ENCODE data around the gene ZC2HC1C.
A peak's percentile ranks its signal among the peaks of the same experiment; 100 is the strongest.
"Not testable (repeated sequence)": the region's sequence is repeated elsewhere in the genome, so short reads cannot be mapped to it uniquely, and the experiment has no call there.

The ZC2HC1C gene

DNA sequence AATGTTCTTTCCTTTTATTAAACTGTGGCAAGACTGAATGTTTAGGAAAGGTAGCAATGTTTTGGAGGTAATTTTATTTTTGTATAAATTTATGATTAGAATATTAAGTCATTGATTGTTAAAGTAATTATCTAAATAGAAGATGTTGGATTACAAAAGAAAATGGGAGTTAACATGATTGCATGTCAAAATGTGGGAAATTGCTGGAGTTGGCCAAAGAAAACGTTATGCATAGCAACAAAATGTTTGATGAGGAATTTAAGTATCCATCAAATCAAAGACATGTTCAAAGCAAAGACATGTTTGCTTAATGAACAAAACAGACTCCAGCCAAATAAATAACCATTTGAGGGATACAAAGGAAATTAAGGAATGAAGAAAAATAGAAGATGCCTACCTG is 15.0 kb upstream of the ZC2HC1C start:
- no peak for DNase-seq

DNA sequence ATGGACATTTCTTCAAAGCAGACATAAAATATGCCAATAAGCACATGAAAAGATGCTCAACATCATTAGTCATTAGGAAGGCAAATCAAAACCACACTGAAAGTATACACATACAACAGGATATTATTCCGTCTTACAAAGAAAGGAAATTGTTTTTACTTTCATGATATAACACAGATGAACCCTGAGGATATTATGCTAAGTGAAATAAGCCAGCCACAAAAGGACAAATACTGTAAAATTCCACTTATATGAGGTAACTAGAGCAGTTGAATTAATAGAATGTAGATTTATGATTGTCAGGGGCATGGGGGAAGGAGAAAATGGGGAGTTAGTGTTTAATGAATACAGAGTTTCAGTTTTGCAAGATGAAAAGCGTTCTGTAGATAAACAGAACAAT is 9.8 kb upstream of the ZC2HC1C start:
- no peak for DNase-seq

DNA sequence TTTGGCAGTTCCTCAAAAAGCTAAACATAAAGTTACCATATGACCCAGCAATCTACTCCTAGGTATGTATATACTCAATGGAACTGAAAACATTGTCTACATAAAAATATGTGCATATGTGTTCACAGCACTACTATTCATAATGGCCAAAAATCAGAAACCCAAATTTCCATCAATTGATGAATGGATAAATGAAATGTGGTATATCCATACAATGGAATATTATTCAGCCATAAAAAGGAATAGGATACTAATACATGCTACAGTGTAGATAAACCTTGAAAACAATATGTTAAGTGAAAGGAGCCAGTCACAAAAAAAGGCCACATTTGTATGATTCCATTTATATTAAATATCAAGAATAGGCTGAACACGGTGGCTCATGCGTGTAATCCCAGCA is 9.0 kb upstream of the ZC2HC1C start:
- DNase-seq = no peak

DNA sequence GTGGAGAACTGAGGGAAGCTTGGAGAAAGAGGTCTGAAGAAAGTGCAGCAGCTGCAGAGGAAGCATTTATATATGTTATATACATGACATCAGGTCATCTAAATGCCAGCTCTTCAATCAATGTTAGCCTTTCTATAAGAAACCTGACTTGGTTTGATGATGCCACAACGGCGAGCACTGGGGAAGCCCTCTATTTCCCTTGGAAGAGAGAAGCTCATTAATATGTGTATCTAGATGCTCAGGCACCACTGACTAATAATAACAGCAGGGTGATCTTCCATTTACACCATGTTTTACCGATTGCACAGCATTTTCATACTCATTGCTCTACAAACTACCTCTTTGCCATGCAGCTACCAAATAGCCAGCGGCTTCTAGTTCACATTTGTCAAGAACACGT is 6.4 kb upstream of the ZC2HC1C start:
- no peak for DNase-seq

DNA sequence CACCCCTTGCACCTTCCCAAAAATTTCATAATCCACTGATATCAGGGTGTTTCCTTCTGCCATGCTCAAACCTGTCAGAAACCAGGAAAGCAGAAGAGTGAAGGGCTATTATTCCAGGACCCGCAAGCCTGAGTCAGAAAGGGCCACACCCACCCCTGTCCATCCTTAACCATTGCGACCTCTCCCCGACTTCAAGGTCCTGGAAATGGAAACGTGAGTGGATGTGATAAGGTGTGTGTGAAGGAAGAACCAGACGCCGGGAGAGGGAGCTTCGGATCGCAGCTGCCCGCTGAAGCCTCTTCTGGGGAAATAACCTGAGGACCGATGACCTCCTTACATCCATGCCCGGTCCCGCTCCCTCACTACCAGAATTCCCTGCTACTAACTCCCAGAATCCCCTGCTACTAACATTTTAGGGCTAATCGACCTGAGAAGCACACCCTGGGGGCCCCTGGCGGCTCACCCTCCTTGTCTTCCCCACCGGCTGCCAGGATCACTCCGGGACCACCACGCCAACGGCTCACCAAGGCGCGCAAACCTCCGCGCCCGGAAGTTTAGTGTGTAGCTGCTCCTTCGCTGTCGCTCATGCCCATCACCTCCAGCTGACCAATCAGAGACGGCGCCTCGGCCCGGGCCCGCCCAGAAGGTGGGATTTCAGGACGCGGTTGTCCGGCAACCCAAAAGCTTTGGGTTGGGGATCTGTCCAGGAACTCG is 5.8 kb upstream of the ZC2HC1C start, which contains the start of gene ACYP1:
TSS of gene ACYP1 (minus strand) at position 534 of the 714 bp plus-strand sequence. CDS start at position 63, 471 bp downstream.
- peak; percentile 92 to 95 (median 94) for DNase-seq

DNA sequence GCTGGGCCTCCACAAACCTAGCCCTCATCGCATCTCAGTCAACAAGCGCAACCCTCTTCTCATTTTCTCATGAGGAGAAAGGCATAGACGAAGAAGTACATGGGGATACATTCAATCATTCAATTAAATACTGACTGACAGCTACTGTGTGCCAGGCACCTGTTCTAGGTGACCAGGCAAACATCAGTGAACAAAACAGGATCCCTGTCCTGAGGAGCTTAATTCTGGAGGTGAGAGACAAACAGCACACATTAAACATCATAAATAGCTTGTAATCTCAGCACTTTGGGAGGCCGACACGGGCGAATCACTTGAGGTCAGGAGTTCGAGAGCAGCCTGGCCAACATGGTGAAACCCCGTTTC is 5.3 kb upstream of the ZC2HC1C start:
- no peak for DNase-seq

DNA sequence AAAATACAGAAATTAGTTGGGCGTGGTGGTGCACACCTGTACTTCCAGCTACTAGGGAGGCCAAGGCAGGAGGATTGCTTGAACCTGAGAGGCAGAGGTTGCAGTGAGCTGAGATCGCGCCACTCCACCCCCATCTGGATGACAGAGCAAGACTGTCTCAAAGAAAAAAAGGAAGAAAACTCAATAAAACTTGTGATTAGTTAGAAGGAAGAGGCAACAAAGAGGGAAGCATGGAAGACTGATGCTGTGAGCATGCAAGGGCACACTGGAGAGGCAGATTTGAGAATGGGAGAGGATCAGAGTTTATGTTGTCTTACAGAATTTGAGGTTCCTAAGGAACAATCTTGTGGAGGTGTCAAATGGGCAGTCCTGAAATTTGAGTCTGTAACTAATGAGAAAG is 2.8 kb upstream of the ZC2HC1C start:
- DNase-seq = peak; percentile 33 to 77 (median 68)

DNA sequence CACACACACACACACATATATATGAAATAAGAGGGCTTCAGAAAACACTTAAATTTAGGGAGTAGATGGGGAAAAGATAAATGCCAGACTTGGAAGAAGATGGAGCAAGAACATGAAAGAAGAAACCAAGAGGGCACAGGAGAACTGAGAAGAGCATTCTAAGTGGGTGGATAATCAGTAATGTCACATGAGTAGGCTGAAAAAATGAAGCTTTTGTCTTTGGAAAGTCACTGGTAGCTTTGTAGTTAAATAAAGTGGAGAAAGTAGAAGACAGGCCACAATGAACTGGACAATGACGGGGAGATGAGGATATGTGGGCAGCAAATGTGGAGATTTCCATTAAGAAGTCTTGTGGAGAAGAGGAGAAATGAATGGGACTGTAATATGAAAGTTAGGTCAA is 2.2 kb upstream of the ZC2HC1C start:
- peak in 2 of 4 experiments; percentile 27 to 48 for DNase-seq

DNA sequence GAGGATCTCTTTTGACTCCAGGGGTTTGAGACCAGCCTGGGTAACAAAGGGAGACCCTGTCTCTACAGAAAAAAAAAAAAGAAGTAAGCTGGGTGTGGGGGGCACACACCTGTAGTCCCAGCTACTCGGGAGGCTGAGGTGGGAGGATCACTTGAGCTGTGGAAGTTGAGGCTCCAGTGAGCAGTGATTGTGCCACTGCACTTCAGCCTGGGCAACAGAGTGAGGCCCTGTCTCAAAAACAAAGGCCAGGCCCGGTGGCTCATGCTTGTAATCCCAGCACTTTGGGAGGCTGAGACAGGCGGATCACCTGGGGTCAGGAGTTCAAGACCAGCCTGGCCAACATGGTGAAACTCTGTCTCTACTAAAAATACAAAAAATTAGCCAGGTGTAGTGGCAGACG is 1.7 kb upstream of the ZC2HC1C start:
- DNase-seq = not testable (repeated sequence)

DNA sequence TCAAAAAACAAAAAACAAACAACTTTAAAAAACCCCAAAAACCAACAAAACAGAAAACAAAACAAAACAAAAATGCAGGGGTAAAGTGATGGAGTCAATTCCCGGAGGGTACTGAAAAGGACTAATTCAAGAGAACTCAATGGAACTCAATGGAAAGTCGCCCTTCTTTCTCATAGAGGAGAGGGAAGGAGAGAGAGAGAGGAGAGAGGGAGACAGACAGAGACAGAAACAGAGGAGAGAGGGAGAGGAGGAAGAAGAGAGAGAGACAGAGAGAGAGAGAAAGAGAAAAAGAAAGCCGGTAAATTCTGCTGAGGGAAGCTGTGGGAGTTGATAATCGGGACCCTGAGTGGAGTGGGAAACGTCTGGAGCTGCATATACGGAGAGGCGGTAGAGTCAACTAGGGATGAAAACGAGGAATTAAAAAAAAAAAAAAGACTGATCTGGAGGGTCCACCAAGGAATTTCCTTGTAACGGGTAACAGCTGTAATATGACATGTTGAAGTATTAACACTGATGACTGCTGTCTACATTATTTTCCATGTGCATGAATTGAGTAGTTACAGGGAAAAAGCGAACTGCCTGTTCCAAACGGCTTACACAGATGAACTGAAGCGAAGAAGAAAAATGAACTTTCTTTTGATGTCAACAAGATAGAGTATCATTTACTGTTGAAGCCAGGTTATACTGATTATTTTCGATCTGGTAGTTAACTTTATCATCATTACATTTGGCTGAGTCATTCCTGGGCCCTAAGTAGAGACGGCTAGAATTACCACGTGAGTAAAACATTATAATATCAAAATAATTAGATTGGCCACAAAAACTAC is 934 bp upstream of the ZC2HC1C start:
- peak in 1 of 4 experiments; percentile 8 for DNase-seq

DNA sequence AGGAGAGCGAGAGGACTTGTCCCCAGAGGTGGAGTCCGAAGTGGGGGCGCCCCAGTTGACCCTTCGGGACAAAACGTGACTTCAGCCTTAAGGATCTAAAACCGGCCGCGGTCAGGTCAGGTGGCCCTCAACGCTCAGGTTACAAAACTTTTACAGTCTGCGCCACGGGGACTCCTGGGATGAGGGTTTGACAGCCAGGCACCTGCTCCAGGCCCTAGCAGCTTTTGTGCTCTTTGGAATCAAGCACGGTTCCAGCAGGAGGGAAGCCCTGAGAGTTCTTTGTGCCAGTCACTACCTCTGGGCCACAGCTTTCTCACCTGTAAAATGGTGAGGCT is 337 bp downstream of the ZC2HC1C start:
- no peak for DNase-seq

DNA sequence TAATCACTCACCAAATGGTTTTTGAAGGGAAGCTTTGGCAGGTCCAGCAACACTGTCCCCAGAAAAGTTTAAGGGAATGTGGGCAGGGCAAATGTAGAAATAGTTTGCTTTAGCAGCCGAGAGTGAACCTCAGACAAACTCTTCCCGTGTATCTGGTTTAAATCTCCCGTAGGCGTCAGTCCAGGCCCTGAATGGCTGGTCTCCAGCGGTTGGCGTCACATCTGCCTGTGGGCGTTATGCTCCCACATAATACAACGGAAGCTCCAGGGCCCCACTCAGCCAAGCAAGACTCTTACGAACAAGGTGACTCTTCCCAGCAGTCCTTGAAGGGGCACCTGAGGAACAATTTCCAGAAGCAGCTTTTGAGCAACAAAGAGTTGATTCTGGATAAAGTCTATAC is 942 bp downstream of the ZC2HC1C start:
- DNase-seq = no peak

DNA sequence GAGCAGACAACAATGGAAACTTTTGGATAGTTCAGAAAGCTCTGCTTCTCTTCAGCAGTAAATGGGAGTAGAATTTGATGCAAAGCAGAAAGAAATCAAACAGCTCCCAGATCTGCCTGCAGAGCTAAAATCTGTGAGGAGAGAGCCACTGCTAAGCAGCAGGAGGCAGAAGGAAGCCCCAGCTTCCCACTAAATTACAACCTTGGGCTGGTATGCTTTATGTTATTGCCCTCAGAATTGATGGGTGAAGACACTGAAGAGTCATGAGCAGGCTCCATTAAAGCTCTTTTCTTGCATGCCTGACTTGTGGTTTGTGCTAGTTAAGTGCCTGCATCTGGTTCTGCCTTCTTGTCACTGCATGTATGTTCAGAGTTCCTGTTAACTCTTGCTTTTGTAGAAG is 8.4 kb downstream of the ZC2HC1C start:
- DNase-seq = no peak

DNA sequence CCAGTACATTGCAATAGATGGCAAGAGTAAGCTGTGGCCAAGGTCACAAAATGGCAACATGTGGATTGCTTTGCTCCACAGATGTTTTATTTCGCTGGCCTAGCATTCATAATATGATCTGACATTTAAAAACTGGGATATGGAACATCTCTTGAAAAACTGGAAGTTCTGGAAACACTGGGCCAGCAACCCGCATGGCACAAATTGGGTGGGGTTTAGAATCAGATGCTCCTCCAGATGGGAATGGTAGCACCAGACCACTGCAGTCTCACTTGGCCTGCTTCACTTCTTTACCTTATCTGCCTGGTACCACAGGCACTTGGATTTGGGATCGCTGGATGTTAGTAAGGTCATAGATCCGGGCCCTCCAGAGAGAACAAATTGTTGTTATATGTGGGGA is 10.1 kb downstream of the ZC2HC1C start:
- no peak for DNase-seq

DNA sequence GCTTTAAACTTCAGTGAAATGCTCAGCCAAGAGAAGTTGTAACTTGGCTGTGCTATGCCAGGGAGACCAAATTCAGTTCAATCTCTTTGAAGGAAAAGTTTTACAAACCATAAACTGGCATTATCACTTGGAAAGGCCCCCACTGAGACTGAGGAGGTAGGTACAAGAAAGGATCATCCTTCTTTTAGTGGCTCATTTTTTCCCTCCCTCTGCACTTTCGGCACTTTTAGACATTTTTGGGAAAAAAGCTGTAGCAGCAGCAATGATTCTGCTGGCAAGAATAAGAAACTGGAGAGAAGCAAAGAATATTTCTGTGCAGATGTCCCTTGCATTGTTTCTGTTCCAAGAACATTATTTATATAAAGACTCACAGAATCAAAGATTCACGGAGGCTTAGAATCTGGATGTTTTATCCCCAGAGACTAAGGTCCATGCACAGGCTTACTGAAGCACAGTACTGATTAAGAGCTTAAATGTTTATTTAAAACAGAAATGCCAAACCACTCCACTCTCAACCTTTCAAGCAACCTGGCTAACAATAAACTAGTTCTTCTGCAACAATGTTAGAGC is 12.3 kb downstream of the ZC2HC1C start:
- no peak for DNase-seq

DNA sequence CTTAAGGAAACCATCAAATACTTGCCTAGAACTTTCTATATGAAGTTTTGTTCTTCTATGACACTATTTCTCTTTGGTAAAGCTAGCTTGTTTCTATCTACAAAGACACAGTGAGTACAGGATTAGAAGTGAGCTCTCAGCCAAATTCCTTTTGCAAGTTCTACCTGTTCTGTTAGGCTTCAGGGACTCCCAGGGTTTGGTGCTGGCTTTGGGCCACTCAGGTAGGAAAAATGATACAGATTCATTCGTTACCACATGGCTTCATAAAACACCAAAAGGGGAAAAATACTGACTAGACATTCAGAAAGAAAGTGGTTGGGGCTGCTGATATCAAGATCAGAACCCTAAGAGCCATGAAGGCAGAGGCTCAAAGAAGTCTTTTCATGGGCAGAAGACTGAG is 13.8 kb downstream of the ZC2HC1C start:
- no peak for DNase-seq

DNA sequence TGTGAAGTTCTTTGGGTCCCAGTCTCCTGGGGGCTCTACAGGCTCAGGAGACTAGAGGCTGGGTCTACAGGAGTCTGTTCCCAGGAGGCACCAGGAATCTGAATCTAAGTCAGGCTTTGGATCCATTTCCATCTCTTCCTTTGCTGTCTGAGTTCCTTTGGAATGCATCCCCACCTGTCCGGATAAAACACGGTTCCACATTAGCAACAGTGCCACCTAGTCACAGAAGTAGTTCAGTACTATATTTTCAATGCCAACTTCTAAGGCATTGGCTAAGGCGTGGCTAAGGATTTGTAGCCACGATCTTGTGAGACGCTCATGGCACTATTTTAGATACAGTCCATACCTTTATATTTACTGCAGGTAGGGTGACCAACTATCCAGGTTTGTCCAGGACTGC is 15.1 kb downstream of the ZC2HC1C start:
- DNase-seq = no peak

DNA sequence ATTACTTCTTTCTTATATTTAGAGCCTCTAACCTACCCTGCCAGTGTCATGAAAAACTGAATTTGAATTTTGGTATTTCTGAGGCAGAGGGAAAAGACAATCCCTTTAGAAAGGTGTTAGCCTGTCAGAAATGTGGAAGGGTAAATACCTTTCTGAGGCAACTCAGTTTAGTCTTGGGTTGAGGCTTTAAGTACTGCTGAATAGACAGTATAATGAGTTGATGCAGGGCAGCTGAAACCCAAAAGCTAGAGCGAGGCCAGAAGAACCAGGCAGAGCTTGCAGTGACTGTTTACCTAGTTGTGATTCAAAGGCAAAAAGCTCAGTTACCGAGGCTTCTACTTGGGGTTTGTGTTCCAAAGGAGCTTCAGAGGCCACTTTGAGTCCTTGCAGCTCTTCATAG is 18.7 kb downstream of the ZC2HC1C start:
- DNase-seq = no peak

DNA sequence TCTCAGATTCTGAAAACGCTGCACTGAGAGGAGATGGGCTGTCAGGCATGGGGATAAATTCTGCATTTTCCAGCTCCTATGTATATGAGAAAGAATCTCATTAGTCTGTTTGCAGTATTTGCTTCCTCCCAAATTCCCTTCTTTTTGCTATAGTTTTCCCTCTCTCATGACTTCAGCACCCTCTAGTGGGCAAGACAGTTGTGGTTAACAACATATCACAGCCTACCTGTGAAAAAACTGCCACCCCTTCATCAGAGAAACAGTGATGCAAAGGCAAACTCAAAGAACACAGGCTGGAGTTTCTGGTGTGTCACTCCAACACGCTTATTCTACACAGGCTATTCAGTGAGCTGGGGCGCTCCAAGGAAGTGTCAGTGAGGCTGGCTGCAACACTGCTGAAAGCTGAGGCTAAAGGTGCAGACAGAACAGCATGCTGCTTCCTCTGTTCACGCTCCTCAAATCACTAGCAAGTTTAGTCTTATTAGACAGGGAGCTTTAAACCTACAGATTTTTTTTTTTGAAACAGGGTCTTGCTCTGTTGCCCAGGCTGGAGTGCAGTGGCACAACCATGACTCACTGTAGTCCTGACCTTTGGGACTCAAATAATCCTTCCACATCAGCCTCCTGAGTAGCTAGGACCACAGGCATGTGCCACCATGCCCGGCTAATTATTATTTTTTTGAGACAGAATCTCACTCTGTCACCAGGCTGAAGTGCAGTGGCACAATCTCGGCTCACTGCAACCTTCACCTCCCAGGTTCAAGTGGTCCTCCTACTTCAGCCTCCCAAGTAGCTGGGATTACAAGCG is 19.3 kb downstream of the ZC2HC1C start:
- DNase-seq = peak; percentile 59 to 81 (median 74)

DNA sequence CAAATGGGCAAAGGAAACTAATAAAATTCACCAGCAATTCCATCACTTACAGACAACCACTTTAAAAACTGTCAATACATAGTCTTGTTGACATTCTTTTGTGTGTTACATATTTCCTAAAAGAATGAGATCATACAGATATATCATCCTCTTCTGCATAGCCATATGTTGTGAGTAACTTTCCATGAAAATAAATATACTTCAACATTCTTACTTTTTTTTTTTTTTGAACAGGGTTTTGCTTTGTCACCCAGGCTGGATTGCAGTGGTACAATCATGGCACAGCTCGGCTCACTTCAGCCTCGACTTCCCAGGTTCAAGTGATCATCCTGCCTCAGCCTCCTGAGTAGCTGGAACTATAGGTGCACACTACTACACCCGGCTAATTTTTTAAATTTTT is 20.9 kb downstream of the ZC2HC1C start:
- no peak for DNase-seq

DNA sequence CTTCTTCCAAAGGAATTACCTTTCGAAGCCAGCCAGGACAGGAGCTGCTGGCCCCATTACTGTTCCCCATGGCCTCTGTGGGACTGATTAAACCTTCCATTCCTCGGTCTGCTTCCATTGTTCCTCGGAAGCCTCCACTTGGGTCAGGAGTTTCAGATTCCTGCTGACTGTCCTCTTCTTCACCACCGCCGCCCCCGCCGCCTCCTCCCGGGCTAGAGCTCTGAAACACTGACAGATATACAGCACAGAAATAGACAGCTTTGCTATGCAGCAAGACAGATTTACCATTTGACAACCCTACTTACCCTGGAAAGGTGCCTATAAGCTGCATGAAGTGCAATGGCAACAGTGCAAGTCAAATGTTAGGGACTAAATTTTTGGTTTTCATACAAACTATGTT is 21.8 kb downstream of the ZC2HC1C start:
- DNase-seq = no peak

DNA sequence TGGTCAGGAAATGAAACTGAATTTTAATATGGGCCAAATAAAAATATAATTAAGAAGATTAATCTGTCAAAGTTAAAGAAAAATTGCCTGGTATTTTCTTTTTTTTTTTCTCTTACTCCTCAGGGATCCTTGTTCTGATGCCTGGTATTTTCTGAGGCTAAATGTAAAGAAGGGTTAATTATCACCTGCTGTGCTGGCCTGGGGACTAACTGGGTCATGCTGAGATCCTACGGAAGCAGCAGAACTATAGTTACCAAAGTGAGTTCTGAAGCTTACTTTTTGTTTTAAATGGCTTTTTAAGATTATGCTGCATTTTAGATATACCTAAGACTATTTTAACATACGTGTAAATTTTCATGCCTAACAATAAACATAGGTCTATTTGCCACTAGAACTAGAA is 23.3 kb downstream of the ZC2HC1C start:
- no peak for DNase-seq

DNA sequence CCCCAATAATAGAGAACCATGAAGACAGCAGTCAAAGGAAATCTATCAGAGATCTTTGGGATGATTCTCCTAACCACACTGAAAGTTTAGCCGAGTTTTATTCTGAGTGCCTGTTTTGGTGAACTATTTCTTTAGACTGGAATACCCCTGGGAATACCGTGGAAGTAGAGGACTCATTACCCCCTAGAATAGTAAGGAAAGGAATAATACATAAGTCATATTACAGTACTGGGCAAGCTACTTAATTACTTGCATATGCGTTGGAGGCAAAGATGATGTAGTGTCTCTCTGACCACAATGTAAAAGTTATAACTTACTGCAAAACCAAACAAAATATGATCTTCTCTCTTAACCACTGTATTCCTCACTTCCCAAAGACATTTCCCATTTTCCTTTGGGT is 25.5 kb downstream of the ZC2HC1C start:
- DNase-seq = no peak
